Liver (tissue), 9 donors: ENCODE data around the gene SNX18. TPM values are rescaled to one million over a fixed set of nuclear protein-coding genes. Genes with fewer than 3 reads are reported as not detected.

Experiments
- DNase-seq: peaks from one replicate; pipeline ENCODE4 v3.0.0-alpha.2; 2017; ENCODE audit warnings: low spot score
- H3K27ac ChIP-seq, 2 donors: one replicate each; pipeline ENCODE4 v1.7.0; 2013; ENCODE audit warnings: inconsistent platforms in 2 of 2, low read length in 2 of 2, control low read depth in 1 of 2, low read depth in 1 of 2, mild to moderate bottlenecking in 1 of 2
- H3K27me3 ChIP-seq, 4 donors: one replicate each; pipeline versions ENCODE4 v1.6.1 to v1.7.0; 2013; ENCODE audit warnings: low read length in 3 of 4, inconsistent platforms in 1 of 4, mild to moderate bottlenecking in 1 of 4, moderate library complexity in 1 of 4; ENCODE audit not compliant: control insufficient read depth in 4 of 4, insufficient read depth in 4 of 4
- H3K36me3 ChIP-seq, 4 donors: one replicate each; pipeline versions ENCODE4 v1.6.1 to v1.7.0; 2013; ENCODE audit warnings: low read length in 3 of 4, mild to moderate bottlenecking in 3 of 4, low read depth in 1 of 4, moderate library complexity in 1 of 4; ENCODE audit not compliant: control insufficient read depth in 4 of 4, insufficient read depth in 3 of 4
- H3K4me1 ChIP-seq, 4 donors: one replicate each; pipeline versions ENCODE4 v1.6.1 to v1.7.0; 2013; ENCODE audit warnings: low read length in 3 of 4, mild to moderate bottlenecking in 3 of 4, moderate library complexity in 1 of 4; ENCODE audit not compliant: control insufficient read depth in 4 of 4, insufficient read depth in 4 of 4
- H3K4me3 ChIP-seq, 3 donors: one replicate each; pipeline versions ENCODE4 v1.6.1 to v1.7.0; 2013; ENCODE audit warnings: low read length in 3 of 3, control low read depth in 1 of 3, low read depth in 1 of 3, mild to moderate bottlenecking in 1 of 3
- H3K9ac ChIP-seq, 2 donors: one replicate each; pipeline ENCODE4 v1.7.0; 2013; ENCODE audit warnings: low read length in 2 of 2, mild to moderate bottlenecking in 2 of 2, moderate library complexity in 2 of 2, control low read depth in 1 of 2, low read depth in 1 of 2
- H3K9me3 ChIP-seq, 4 donors: one replicate each; pipeline versions ENCODE4 v1.6.1 to v1.7.0; 2013; ENCODE audit warnings: low read length in 3 of 4; ENCODE audit not compliant: control insufficient read depth in 4 of 4
- ATF3 ChIP-seq: IDR thresholded peaks from 2 replicates; pipeline ENCODE4 v1.6.1; 2016; ENCODE audit warnings: antibody characterized with exemption
- CTCF ChIP-seq: fragments of 150-350 bp; IDR thresholded peaks from 2 replicates; pipeline ENCODE4 v1.5.1; 2017; ENCODE audit warnings: improper control_type of control experiment, low read depth, low read length; ENCODE audit not compliant: missing input control
- EGR1 ChIP-seq, 2 donors: IDR thresholded peaks; 2 replicates each; pipeline ENCODE4 v1.6.1; 2016 to 2018; ENCODE audit warnings: antibody characterized with exemption in 2 of 2, low read depth in 2 of 2
- FOXA1 ChIP-seq: IDR thresholded peaks from 2 replicates; pipeline ENCODE4 v1.6.1; 2016; ENCODE audit warnings: antibody characterized with exemption
- FOXA2 ChIP-seq: IDR thresholded peaks from 2 replicates; pipeline ENCODE4 v1.6.1; 2016; ENCODE audit warnings: antibody characterized with exemption
- GABPA ChIP-seq, 2 donors: IDR thresholded peaks in 1 of 2; conservative IDR thresholded peaks in 1 of 2; 2 replicates each; pipeline ENCODE4 v1.6.1; 2016; ENCODE audit warnings: antibody characterized with exemption in 2 of 2, mild to moderate bottlenecking in 1 of 2, moderate library complexity in 1 of 2
- HNF4A ChIP-seq, 2 donors: conservative IDR thresholded peaks; 2 replicates each; pipeline ENCODE4 v1.6.1; 2016; ENCODE audit warnings: antibody characterized with exemption in 2 of 2, mild to moderate bottlenecking in 2 of 2
- HNF4G ChIP-seq: IDR thresholded peaks from 2 replicates; pipeline ENCODE4 v1.6.1; 2016; ENCODE audit warnings: antibody characterized with exemption
- JUND ChIP-seq, 2 donors: IDR thresholded peaks; 2 replicates each; pipeline ENCODE4 v1.6.1; 2016; ENCODE audit warnings: antibody characterized with exemption in 2 of 2
- MAX ChIP-seq: IDR thresholded peaks from 2 replicates; pipeline ENCODE4 v1.6.1; 2016; ENCODE audit warnings: antibody characterized with exemption
- RAD21 ChIP-seq, 2 donors: IDR thresholded peaks; 2 replicates each; pipeline ENCODE4 v1.6.1; 2016; ENCODE audit warnings: antibody characterized with exemption in 2 of 2, mild to moderate bottlenecking in 2 of 2
- REST ChIP-seq: IDR thresholded peaks from 2 replicates; pipeline ENCODE4 v1.6.1; 2016; ENCODE audit warnings: antibody characterized with exemption, mild to moderate bottlenecking
- RXRA ChIP-seq, 2 donors: IDR thresholded peaks; 2 replicates each; pipeline ENCODE4 v1.6.1; 2017 to 2018; ENCODE audit warnings: antibody characterized with exemption in 2 of 2, mild to moderate bottlenecking in 1 of 2
- SP1 ChIP-seq: IDR thresholded peaks from 2 replicates; pipeline ENCODE4 v1.6.1; 2018; ENCODE audit warnings: antibody characterized with exemption, mild to moderate bottlenecking
- TAF1 ChIP-seq: conservative IDR thresholded peaks from 2 replicates; pipeline ENCODE4 v1.6.1; 2016; ENCODE audit warnings: antibody characterized with exemption, mild to moderate bottlenecking
- YY1 ChIP-seq: IDR thresholded peaks from 2 replicates; pipeline ENCODE4 v1.6.1; 2016; ENCODE audit warnings: antibody characterized with exemption, mild to moderate bottlenecking
- ZBTB33 ChIP-seq: IDR thresholded peaks from 2 replicates; pipeline ENCODE4 v1.6.1; 2016; ENCODE audit warnings: antibody characterized with exemption
- WGBS: extraction: QIAGEN DNeasy Blood & Tissue Kit; methylation state at CpG from one replicate; pipeline ENCODE4 v1.1.7; 2013; 5-methylcytosine and 5-hydroxymethylcytosine counted together
- polyA plus RNA-seq, 2 donors: library from polyadenylated mRNA; stranded (reverse) in 1 of 2; unstranded in 1 of 2; fragments of 200-250 nt in 1 of 2; fragments of >200 nt in 1 of 2; fragmentation: Nextera tagmentation in 1 of 2; extraction: Ambion mirVana in 1 of 2; gene quantifications; one replicate each; pipeline versions ENCODE4 v1.2.1 to v1.2.3, GENCODE V29; 2013 to 2015
- total RNA-seq, 2 donors: library from RNA; depleted of rRNA; stranded (reverse); fragments of >200 nt; gene quantifications; one replicate each; pipeline ENCODE4 v1.2.3, GENCODE V29; 2014
- donor health status: healthy.
- donor health status: healthy.
- donor health status: healthy.
- donor health status: healthy.
- donor health status: healthy.

Gene SNX18
- total and polyA plus RNA-seq, 4 donors = 4.9 to 32.5 (median 12.6) TPM

DNA sequence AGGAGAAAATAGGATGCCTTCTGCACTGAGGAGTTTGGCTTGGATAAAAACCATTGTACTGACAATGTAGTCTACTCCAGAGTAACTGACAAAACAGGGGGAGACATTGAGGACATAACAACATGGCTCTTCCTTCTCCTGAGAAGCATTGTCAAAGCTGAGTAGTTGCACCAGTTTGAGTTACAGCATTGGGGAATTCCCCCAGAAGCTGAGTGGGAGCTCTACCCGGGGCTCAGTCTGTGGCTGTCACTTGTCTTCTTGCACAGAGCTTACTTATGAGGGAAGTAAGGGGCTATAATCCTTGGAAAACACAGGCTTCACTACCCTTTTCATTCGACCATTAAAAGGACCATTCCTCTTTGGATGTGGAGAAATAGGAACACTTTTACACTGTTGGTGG, 40.9 kb upstream of the SNX18 start:
- Histone ChIP-seq H3K27ac (no peak overlapping the region), H3K9me3 (no peaks in the 10 kb centered on the region), H3K27me3 (no peaks in the 10 kb centered on the region), H3K4me3 (no peak overlapping the region), H3K36me3 (no peaks in the 10 kb centered on the region), H3K9ac (no peak overlapping the region), H3K4me1 (no peaks in the 10 kb centered on the region)
- no peak for DNase-seq
- WGBS = 69% methylated on average over 2 of the region's 2 CpGs
- TF ChIP-seq REST (no peak), JUND (IDR thresholded peaks at IDR 0.05) (no peak), FOXA2 (no peak), CTCF (no peak), ZBTB33 (no peak), TAF1 (no peak), YY1 (no peak), HNF4G (no peak), HNF4A (conservative IDR thresholded peaks at IDR 0.05) (no peak)

DNA sequence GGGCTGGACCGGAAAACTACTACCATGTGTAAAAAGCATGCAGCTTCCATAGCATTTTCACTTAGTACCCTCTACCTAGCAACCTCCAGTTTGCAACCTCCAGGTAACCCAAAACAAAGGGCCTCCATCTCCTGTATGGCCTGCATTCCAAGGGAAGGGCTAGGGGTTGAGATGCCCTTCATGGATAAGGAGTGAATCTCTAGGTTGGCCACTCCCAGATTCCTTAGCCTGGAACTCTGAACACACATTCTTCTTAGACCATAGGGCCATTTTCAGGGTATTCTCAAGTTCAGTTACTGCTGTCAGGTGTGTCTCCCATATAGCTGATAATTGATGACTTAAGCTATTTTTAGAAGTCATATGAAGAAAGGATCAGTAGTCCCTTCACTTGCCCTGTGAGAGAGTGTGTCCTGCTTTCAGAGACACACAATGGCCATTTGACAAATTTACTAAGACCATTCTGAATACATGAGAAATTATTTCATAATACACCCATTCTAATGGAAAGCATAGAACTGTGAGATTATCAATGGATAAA, 39.5 kb upstream of the SNX18 start:
- no peak for DNase-seq
- no peaks in the 10 kb centered on the region for H3K9me3 ChIP-seq
- H3K36me3 ChIP-seq = no peaks in the 10 kb centered on the region
- H3K9ac ChIP-seq = no peak overlapping the region
- WGBS = 86% methylated on average over 1 of the region's 1 CpG
- H3K27me3 ChIP-seq = no peaks in the 10 kb centered on the region
- TF ChIP-seq EGR1 (IDR thresholded peaks at IDR 0.05; ENCODE audit: low read depth in 2 of 2) (no peak), RAD21 (IDR thresholded peaks at IDR 0.05) (no peak), GABPA (IDR thresholded peaks at IDR 0.05 in 1 of 2, conservative IDR thresholded peaks at IDR 0.05 in 1 of 2) (no peak), MAX (no peak), TAF1 (no peak), FOXA1 (no peak), ATF3 (no peak), YY1 (no peak), HNF4A (conservative IDR thresholded peaks at IDR 0.05) (no peak), JUND (IDR thresholded peaks at IDR 0.05) (no peak), SP1 (no peak), REST (no peak), RXRA (IDR thresholded peaks at IDR 0.05) (no peak), ZBTB33 (no peak), FOXA2 (no peak), HNF4G (no peak)
- no peaks in the 10 kb centered on the region for H3K4me1 ChIP-seq
- H3K4me3 ChIP-seq = no peak overlapping the region
- H3K27ac ChIP-seq = no peak overlapping the region
